Stimulated activated CD4-positive, alpha-beta T cell treated with anti-CD3 and anti-CD28 coated beads, Interleukin-1b, Interleukin-23, amount 100 ng/mL, for 4 hours (primary cell): Measurements from ENCODE around the gene ZBTB49.
"Not testable (repeated sequence)": the region's sequence is repeated elsewhere in the genome, so short reads cannot be mapped to it uniquely, and the experiment has no call there.

Experiments used
- DNase-seq, 2 donors: peaks; one replicate each; pipeline ENCODE4 v3.0.0-alpha.2; 2020; ENCODE audit warnings: low read depth in 2 of 2

ZBTB49 gene

GRCh38 chr4:4289941-4290850 is at the start of gene ZBTB49, which contains the start of gene LYAR:
Gene ZBTB49 (plus strand): TSS chr4:4290251. CDS start chr4:4299946, 9,695 bp downstream.
Gene LYAR (minus strand): TSS chr4:4290154. CDS start chr4:4283742, 6,412 bp downstream.
- peak; percentile 94 to 96 for DNase-seq

DNA sequence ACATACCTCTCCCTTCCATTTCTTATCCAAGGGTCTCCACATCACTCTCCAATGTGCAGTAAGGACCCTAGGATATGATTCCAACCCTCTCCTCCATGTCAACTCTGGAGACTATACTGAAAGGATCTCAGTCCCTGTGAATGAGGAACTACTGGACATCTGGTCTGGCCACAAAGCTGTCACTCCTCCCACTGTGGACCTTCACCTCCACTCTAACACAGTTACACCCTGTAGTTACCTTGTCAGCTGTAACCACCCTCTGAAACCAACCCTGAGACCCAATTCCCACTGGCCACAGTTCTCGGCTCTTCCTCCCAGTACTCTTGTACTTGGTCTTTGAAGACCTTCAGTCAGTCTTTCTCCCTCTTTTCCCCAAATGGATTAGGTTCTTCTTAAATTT is 44.9 kb upstream of the ZBTB49 start:
- DNase-seq = no peak

DNA sequence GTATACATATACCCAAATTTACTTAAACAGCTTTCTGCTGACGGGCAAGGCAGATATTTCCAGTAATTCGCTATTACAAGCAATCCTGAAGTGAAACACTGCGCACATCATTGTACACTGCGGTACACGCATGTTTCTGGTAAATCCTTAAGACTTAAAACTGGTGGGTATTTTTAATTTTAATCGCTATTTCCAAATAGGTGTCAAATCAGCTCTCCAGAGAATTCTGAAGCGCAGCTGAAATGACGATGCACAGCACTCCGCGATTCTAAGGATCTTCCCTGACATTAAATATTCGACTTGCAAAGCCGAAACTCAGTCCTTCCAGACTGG is 42.4 kb upstream of the ZBTB49 start:
- DNase-seq = no peak

- DNase-seq = peak; percentile 81 to 83
Measured at GRCh38 chr4:4248029-4248884, 41.8 kb upstream of the ZBTB49 start, which contains the start of gene TMEM128. Gene TMEM128 (minus strand): TSS chr4:4248223. CDS start chr4:4248202, 21 bp downstream.

- no peak for DNase-seq
Measured at GRCh38 chr4:4248885-4249203, 41.2 kb upstream of the ZBTB49 start.

DNA sequence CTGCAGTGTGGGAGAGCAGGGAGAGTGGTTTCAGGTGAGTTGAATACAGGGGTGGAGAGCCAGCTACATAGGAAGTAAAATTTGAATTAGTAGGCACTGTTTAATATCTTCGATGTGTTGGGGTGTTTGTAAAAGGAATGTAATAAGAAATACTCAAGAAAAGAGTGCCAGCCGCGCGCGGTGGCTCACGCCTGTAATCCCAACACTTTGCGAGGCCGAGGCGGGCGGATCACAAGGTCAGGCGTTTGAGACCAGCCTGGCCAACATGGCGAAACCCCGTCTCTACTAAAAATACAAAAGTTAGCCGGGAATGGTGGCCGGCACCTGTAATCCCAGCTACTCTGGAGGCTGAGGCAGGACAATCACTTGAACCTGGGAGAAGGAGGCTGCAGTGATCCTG is 40.7 kb upstream of the ZBTB49 start:
- DNase-seq = not testable (repeated sequence)

DNA sequence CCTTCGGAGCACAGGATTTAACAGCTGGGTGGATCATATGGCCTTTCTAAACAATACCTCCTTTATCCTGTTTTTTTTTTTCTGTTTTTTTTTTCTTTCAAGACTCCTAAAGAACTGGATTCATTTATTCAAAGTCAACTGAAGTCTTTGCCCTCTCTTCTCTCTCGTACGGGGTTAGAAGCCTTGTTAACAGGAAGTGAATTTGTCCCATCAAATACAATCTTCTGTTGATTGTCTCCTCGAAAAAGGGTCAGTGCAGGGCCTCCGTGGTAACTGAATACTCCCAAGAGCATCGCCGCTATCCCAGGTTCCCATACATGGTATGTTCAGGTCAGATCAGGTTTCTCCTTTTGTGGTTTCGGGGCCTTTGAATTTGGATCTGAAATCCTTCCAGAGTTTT is 40.2 kb upstream of the ZBTB49 start:
- no peak for DNase-seq

DNA sequence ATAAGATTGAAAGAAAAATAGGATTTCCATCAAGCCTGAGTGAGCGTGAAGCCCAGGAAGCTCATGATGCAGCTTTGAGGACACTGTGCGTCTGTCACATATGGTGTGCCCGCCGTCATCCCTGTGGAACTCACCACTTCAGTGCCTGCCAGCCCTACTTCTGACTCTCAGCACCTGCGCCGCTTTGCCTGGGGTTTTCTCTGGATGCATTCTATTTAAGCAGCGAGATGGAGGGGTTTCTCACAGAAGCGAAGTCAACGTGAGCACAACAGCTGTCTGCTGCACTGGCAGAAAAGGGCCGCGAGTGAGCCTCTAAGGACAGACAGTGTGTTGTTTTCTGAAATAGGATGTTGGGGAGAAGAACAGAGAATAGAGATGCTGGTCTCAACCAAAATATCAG is 35.9 kb upstream of the ZBTB49 start:
- no peak for DNase-seq

DNA sequence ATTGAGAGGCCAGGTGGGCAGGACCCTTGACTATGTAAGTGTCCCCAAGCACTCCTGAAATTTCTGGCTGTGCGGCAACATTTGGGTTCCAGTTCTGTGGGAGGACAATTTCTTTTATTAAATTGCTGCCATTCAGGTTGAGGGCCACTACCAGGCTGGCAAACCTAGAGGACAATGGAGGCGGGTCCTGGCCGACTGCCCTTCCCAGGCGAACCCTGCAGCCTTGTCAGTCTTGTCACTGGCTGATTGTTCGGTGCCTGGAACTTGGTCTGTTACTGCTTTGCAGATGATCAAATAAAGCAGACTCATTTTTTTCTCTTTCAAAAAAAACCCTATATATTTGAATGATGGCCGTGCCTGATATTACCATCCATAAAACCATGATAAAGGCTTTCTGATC is 35.4 kb upstream of the ZBTB49 start:
- DNase-seq = no peak

GRCh38 chr4:4256799-4257198 is 33.3 kb upstream of the ZBTB49 start:
- no peak for DNase-seq

DNA sequence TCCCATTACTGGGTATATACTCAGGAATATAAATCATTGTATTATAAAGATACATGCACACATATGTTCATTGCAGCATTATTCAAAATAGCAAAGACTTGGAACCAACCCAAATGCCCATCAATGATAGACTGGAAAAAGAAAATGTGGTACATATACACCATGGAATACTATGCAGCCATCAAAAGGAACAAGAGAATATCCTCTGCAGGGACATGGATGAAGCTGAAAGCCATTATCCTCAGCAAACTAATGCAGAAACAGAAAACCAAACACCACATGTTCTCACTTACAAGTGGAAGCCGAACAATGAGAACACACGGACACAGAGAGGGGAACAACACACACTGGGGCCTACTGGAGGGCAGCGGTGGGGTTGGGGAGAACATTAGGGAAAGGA is 32.3 kb upstream of the ZBTB49 start:
- not testable (repeated sequence) for DNase-seq

DNA sequence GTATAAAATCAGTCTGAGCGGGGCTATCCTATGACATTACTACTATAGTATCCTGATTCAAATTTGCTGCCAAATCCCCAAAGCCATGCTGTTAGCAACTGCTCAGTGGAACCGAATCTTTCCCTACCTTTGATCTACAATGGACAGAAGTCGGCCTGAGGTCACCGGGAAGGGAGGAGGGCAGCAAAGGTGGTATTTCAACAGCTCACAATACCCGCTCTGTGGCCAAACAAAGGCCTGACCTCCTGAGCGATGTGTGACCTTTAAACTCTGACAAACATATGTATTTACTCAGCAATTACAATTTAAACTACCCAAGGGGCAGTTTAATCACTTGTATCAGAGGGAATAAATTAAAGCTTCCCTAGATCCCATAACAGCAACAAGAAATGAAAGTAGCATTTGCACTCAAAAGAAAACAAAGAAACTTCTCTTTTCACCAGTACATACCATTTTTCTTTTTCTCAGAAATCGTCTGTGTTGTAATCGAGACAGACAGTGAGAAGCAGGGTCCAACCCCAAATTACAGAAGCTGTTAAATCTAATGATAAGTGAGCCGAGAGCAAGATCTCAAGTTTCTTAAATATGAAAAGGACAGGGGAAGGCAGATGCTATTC is 30.5 kb upstream of the ZBTB49 start:
- DNase-seq = no peak

DNA sequence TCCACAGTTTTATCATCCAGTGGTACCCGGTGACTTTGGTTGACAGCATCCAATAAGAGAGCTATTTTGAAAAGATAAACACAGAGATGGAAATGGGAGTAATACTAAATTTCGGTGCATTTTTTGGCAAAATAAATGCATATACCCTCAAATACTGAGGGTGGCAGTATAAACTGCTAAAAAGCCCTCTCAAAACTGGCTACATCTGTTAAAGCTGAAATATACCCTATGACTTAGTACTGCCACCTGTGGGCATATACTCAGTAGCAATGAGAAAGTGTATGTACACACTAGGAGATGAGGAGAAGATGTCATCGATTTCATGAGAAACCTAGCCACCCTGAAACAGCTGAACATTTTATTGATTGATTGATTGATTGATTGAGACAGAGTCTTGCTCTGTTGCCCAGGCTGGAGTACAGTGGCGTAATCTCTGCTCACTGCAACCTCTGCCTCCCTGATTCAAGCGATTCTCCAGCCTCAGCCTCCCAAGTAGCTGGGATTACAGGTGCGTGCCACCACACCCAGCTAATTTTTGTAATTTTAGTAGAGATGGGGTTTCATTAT is 29.8 kb upstream of the ZBTB49 start:
- no peak for DNase-seq

DNA sequence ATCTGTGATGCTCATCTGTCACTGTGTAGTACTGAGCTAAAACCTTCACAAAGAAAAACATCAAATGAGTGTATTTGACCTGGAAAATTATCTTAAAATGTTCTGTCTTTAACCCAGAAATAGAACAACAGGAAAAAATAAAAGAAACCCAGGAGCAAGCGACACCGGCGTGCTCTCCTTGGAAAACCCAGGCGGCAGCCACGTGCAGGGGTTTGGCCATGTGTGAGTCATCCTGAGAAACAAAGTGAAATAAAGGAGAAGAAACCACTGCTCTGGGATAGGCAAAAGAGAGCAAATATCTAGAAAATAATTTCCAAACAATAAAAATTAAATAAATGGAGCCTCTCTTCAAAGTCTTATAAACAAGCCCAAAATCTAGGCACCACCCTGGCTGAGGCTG is 22.1 kb upstream of the ZBTB49 start:
- no peak for DNase-seq

DNA sequence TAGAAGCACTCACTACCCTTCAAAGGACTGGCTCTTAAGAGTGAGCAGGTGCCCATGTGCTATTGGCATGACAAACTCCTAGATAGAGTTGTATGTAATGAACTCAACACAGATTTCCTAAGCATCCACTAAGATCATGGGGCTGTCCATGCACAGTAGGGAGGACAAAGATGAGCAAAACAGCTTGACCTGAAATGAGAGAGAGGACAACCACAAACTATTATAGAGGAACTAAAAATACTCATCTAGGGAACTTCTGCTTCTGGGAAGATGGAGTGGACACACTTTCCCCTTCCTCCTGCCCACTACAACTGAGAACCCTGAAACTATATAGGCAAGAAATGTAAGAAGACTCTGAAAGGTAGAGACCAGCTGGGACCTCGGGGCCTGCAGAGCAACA is 21.3 kb upstream of the ZBTB49 start:
- DNase-seq = no peak

DNA sequence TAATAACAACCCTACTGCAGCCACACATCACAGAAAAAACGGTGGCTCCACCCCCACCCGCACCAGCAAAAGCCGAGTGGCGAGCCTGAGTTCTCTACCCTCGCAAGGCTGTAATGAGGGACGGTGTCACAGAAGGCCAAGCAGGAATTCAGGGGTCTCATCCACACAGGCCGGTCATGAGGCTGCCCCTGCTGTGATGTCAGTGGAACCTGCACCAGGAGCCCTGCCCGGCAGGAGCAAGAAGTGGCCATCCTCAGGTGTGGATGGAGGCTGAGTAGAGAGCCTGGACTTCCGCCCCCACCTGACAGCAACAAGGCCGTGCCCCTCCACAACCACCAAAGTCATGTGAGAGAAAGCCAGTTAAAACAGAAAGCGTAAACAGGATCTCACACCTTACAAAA is 20.7 kb upstream of the ZBTB49 start:
- DNase-seq = no peak

GRCh38 chr4:4269856-4270255 is 20.2 kb upstream of the ZBTB49 start:
- DNase-seq = no peak

GRCh38 chr4:4270529-4270928 is 19.5 kb upstream of the ZBTB49 start:
- DNase-seq = no peak

GRCh38 chr4:4271912-4272311 is 18.1 kb upstream of the ZBTB49 start:
- DNase-seq = no peak

- no peak for DNase-seq
Measured at GRCh38 chr4:4274226-4274625, 15.8 kb upstream of the ZBTB49 start.

GRCh38 chr4:4277531-4277930 is 12.5 kb upstream of the ZBTB49 start:
- DNase-seq = no peak

- DNase-seq = no peak
Measured at GRCh38 chr4:4281787-4282186, 8.3 kb upstream of the ZBTB49 start.
